UCSD-AML1 (cell line): ENCODE results near the gene ID4.
"Not testable (repeated sequence)": the region's sequence is repeated elsewhere in the genome, so short reads cannot be mapped to it uniquely, and the experiment has no call there.

Experiments used
- DNase-seq: peaks from one replicate; lab custom pipeline; 2025; ENCODE audit not compliant: unreplicated experiment; lab: John Stamatoyannopoulos, UW

Gene ID4

GRCh38 chr6:19831358-19831757 lies 5.8 kb upstream of the ID4 start:
- DNase-seq: no peak

- no peak for DNase-seq
Measured at GRCh38 chr6:19833947-19834346, 3.2 kb upstream of the ID4 start.

- no peak for DNase-seq
Measured at GRCh38 chr6:19834858-19835257, 2.3 kb upstream of the ID4 start.

- no peak for DNase-seq
Measured at GRCh38 chr6:19835605-19836004, 1.6 kb upstream of the ID4 start.

DNA sequence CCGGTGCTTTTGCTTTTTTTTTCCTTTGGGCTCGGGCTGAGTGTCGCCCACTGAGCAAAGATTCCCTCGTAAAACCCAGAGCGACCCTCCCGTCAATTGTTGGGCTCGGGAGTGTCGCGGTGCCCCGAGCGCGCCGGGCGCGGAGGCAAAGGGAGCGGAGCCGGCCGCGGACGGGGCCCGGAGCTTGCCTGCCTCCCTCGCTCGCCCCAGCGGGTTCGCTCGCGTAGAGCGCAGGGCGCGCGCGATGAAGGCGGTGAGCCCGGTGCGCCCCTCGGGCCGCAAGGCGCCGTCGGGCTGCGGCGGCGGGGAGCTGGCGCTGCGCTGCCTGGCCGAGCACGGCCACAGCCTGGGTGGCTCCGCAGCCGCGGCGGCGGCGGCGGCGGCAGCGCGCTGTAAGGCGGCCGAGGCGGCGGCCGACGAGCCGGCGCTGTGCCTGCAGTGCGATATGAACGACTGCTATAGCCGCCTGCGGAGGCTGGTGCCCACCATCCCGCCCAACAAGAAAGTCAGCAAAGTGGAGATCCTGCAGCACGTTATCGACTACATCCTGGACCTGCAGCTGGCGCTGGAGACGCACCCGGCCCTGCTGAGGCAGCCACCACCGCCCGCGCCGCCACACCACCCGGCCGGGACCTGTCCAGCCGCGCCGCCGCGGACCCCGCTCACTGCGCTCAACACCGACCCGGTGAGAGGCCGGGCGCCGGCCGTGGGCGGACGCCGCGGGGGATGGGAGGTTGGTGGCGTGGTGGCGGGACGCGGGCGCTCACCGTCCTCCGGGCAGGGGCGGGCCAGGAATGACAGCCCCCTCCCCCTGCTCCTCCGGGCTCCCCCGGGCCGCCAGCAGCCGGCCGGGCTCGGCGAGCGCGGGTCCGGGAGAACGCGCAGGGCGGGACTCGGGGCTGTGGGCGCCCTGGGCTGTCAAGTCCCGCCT lies 606 bp downstream of the ID4 start:
- no peak for DNase-seq

GRCh38 chr6:19838442-19839236 lies 1.5 kb downstream of the ID4 start:
- no peak for DNase-seq

- DNase-seq: no peak
Measured at GRCh38 chr6:19839237-19839546, 2.0 kb downstream of the ID4 start.

GRCh38 chr6:19839788-19840187 lies 2.6 kb downstream of the ID4 start:
- no peak for DNase-seq

DNA sequence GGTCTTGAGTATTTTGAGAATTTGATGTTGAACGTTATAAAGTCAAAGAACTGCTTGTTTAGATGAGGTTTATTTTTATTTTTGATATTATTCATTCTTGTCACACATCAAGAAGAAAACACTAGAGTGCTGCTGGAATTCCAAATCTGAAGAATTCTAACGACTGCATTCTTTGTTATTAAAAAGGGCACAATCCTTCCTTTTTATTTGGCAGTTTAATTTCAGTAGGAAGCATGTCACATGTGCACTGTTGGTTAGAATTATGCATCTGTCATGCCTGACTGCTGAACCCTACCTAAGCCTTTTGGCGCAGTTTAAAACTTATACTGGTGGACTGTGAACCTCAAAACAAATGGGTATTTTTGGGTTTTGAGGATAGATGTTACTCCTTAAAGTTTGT lies 4.0 kb downstream of the ID4 start:
- DNase-seq: no peak

- DNase-seq: no peak
Measured at GRCh38 chr6:19842030-19842615, 5.0 kb downstream of the ID4 start.

DNA sequence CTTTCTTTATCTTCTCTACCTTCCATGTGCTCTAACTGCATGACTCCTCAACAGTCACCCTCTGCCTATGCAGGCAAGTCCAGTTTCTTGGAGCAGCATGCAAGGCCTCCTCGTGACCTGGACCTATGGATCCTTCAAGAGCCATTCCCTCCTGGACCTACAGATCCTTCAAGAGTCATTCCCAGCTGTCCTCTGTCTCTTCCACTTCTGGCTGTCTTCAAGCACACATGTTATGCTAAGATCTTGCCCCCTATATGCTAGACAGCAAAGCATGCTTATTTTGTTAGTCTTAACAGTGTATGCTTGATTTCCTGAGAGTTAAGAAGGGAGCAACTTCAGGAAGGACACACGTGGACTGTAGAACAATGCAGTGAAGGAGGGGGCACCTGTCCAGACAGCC lies 7.5 kb downstream of the ID4 start:
- no peak for DNase-seq

GRCh38 chr6:19845266-19846041 lies 8.3 kb downstream of the ID4 start:
- no peak for DNase-seq

DNA sequence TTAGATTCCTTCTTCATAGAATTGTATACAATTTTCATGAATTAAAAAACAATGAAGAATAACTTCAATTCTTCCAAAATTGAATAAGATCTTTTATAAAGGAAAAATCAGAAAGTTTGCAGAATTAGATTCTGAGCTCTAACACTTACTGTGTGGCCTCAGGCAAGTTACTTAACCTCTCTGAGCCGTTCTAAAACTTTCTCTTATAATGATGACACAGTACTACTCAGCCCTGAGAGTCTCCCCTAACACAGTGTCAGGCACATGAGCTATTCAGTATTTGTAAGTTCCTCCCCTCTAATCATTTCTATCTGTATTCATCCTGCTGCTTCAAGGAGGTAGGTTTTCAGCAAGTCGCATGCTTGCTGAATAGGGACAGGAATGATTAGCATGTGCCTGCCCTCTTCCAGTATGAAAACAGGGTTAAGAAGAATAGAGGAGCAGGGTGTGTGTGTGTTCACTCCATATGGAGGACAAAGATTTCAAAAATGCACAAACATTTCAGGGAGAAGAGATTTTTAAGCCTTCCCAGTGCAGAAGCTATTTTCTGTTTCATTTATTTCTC lies 11.4 kb downstream of the ID4 start:
- DNase-seq: no peak

DNA sequence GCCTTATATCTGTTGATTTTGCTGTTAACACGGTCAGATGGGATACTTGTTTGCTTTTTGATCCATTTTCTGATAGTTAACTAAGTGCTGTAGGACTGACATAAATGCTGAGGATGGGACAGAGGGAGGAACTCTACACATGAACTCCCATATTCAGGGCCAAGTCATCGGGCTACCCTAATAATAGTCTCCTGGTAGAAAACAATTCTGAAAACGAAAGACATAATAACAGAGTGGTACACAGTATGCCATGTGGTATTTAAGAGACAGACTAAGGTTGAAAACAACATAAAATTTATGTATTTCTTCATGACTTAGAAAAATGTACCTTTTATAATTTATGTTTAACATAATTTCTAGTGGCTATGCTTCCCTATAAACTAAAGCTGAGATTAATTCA lies 12.0 kb downstream of the ID4 start:
- no peak for DNase-seq

- no peak for DNase-seq
Measured at GRCh38 chr6:19849755-19850154, 12.6 kb downstream of the ID4 start.

- no peak for DNase-seq
Measured at GRCh38 chr6:19851241-19852089, 14.3 kb downstream of the ID4 start.

DNA sequence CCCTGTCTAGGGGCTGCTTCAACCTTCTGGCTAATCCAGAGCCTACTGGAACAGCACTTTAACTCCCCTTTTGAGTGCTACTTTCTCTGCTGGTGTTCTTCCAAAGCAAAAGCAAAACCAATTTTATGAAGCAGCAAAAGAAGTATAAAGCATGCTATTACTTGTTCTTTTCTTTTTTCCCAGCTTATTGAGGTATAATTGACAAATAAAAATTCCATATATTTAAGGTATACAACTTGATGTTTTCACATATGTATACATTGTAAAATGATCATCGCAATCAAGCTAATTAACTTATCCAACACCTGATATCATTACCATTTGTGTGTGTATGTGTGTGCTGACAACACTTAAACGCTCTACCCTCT lies 14.9 kb downstream of the ID4 start:
- no peak for DNase-seq

DNA sequence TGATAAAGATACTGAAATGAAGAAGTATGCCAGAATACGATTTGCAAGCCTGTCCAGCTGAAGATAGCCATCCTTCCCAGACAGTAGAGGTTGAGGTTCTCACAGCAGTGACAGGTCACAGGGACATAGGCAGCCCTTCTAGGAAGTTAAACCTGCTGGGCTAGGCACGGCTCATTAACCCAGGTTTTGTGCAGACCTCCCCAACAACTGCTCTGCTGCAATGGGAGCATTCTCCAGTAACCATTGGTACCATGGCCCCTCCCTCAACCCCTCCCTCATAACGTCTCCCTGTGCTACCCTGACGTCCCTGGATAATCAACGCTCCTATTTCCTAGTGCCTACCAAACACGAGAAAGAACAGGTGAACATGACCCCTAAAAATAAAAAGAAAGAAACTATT lies 15.8 kb downstream of the ID4 start:
- DNase-seq: no peak

DNA sequence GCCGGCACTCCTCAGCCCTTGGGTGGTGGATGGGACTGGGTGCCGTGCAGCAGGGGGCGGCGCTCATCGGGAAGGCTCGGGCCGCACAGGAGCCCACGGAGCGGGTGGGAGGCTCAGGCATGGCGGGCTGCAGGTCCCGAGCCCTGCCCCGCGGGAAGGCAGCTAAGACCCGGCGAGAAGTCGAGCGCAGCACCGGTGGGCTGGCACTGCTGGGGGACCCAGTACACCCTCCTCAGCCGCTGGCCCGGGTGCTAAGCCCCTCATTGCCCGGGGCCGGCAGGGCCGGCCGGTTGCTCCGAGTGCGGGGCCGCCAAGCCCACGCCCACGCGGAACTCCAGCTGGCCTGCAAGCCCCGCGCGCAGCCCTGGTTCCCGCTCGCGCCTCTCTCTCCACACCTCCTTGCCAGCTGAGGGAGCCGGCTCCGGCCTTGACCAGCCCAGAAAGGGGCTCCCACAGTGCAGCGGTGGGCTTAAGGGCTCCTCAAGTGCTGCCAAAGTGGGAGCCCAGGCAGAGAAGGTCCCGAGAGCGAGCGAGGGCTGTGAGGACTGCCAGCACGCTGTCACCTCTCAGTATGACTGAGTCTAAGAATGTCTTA lies 17.3 kb downstream of the ID4 start:
- not testable (repeated sequence) for DNase-seq

DNA sequence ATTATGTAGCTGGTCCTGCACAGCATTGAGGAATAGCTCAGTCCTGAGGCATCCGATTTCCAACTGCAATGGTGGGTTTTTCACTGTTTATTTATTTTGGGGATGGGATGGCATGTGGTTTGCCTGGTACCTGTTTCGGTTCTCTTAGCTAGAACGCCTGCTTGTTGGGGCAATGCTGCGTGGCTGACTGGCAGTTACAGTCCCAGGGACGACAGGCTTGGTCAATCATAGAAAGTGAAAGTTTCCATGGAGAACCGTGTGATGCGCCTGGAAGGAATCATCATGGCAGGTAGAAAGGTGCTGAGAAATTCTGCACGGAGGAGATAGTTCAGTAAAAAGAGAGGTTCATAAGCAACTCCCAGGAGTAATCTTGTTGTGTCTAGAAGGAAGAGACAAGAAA lies 18.4 kb downstream of the ID4 start:
- DNase-seq: no peak
